HG02870 (cell line): ENCODE measurements around the gene SPON1.
"Not testable (repeated sequence)": the region's sequence is repeated elsewhere in the genome, so short reads cannot be mapped to it uniquely, and the experiment has no call there.

Experiments
- ATAC-seq: cut with Tn5 transposase; IDR thresholded peaks from one replicate; pipeline ENCODE4 v1.9.1; 2021; ENCODE audit warnings: mild to moderate bottlenecking, moderate library complexity; ENCODE audit not compliant: unreplicated experiment

The SPON1 gene

DNA sequence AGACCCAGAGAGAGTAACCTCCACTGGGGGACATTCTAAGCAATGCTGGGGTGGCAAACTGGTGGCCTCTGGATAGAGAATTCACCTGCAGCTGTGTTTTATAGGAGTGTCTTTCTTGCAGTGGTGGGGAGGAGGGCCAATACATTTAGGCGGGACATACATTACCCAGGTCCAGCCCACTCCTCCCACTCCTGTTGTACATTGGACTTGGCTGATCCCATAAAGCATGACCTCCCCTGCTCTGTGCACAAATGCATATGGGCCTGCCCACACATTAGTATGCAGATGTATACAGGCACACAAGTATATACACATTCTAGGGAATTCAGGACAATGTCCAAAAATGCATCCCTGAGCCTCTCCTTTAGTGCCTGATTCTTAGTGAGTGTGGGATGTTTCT lies 297.4 kb downstream of the SPON1 start:
- no peak for ATAC-seq

DNA sequence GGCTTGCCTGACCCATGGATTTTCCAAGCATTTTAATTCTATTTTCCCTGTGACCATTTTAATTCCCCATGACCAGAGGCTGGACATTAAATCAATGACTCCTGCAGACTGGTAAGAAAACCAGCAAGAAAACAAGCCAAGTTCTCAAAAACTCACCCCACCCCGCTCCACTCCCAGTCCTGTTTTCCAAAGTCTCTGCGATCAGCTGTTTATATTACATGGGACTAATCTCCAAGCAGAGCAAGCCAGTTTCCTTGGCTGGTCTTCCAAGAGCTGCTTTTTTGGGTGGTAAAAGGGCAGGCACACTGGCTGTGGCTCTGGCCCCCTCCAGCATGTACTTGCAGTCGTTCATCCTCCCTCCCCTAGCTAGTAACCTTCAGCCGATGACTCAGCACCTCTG lies 298.5 kb downstream of the SPON1 start:
- no peak for ATAC-seq

DNA sequence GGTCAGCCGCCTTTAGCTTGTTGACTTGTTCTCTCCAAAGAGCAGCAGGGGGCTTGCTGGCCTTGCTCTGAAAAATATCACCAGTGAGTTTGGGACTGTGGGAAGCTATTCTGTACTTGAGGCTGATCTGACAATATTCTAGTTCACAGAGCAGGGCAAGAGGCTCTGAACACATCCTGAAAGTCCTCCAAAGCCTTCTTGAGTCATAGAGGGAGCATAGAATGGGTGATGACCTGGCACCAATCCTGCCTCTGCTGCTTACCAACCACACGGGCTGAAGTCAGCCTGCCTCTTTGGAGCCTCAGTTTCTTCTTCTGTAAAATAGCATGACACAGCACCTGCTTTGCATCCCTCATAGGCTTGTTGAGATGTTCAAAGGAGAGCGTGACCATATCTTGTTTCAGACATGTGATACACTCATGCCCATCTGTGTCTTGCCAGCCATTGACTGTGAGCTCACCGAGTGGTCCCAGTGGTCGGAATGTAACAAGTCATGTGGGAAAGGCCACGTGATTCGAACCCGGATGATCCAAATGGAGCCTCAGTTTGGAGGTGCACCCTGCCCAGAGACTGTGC lies 299.8 kb downstream of the SPON1 start:
- no peak for ATAC-seq

DNA sequence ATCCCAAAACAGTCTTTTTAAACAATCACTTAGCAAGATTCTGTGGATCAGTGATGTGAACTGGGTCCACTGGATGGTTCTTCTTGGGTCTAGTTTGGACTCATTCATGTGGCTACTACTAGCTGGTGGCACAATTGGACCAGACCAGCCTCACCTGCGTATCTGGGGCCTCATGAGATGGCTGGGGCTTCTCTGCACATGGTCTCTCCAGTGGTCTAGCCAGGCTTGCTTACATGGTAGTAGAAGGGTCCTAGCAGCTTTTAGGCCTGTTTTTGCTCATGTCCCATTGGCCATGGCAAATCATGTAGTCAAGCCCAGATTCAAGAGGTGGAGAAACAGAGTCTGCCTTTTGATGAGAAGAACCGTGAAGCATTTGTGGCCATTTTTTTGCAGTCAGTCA lies 302.4 kb downstream of the SPON1 start:
- ATAC-seq, result no peak

DNA sequence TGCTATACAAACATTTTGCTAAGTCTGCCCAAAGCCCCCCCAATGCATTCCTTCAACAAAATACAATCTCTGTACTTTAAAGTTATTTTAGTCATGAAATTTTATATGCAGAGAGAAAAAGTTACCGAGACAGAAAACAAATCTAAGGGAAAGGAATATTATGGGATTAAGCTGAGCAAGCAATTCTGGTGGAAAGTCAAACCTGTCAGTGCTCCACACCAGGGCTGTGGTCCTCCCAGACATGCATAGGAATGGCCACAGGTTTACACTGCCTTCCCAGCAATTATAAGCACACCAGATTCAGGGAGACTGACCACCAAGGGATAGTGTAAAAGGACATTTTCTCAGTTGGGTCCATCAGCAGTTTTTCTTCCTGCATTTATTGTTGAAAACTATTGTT lies 304.1 kb downstream of the SPON1 start:
- ATAC-seq, result no peak

DNA sequence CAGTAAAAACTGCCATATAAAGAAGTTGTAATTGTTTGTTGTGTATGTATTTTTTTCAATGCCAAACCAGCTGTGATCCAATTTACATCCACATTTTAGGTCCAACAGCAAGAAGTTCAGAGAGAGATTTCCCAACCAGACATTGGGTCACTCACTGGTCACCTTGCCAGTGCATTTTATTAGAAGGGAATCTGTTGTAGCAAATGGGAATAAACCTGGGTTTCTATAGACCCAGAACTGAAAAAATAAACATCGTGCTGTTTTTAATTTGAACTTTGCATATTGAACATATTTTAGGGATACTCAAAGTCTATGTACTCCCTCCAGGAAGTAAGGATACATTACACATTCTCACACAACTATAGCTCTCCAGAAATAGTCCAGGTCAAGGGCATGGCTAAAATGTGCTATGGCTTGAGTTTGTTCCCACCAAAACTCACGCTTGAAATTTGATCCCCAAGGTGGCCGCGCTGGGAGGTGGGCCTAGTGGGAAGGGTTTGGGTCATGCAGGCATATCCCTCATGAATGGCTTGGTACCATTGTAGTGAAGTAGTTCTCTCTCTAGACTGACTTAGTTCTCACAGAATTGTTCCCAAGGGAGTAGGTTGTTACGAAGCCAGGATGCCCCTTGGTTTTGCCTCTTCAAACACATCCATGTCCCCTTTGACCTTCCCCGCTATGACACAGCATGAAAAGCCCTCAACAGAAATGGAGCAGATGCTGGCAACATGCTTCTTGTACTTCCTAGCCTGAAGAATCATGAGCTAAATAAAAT lies 305.5 kb downstream of the SPON1 start:
- ATAC-seq, result no peak

DNA sequence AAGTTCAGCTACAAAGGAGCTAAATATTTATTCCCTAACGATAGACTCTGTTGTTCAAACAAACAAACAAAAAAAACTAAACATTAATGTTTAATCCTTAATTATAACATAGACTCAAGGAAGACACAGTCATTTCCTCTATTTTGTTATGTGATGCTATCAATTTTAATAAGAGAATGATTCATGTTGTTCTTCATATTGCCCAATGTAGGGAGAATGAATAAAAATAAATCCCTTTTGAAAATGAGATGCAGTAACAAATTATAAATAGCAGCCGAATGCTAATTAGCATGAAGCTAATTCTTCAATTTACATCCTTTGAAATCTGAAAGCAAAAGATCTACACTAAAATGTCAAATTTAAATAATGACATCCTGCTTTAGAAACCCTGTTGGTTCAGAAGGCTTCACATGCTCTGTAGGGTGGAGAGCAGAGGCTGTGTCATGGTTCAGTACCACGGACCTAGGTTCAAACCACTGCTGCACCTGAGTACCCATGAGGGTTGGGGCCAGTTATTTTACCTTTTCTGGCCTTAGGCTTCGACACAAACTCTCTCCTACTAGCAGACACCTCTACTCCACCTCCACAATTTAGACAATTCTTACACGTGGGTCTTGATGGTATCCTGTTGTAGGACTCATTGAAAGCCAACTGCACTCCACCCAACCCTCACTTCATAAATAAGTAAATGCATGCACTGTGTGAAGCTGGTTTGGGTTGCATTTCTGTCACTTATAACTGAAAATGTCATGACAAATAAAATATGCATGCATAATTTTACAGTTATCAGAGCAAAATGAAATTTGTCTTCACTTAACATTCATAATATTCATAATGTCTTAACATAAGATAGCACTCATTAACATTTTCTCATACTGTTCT lies 307.4 kb downstream of the SPON1 start:
- no peak for ATAC-seq

DNA sequence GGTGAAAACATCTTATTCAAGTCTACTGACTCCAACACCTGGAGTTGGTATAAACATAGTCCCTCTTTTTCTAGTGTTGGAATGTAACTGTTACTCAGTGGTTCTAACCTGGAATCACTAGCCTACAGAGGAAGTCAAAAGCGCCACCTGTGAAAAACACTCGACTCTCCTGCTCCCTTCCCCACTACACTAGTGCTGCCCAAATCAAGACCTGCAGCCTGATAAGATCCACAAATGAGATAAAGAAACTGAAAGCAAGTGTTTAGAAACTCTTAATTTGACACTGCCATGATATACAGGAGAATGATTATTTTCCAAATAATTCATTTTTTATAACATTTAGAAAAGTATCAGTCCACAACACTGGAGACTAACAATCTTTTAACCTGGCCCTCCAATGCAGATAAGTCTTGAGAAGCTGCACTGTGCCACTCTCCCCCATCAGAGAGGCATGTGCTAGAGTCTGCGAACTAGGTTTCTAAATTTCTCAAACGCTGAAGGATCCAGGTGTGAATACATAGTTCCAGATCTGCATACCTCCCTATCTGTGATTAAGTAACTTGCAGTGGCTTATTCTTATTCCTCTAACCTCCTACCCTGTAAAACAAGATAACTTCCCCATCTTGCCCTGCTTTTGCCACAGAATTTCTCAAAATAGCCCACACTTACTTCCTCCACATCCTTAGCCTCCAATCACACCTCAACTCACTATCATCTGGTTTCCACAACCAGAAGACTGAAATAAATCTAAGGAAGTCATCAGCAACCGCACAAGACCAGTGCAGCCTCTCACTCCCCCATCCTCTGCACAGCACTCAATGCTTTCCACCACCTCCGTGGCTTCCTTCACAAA lies 308.4 kb downstream of the SPON1 start:
- ATAC-seq, result peak; percentile 64

DNA sequence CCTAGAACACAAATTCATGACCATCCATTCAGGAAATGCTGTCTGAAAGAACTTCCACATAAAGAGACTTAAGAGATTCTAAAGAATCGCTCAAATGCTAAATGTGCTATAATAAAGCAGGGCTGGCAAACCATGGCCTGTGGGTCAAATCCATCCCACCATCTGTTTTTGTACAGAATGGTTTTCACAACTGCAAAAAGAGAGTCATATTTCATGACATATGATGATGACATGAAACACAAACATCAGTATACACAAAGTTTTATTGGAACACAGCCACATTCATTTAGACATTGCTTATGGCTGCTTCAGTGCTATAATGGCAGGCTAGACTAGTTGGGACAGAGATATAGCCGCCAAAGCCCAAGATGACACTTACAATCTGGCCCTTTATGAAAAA lies 311.4 kb downstream of the SPON1 start:
- no peak for ATAC-seq

DNA sequence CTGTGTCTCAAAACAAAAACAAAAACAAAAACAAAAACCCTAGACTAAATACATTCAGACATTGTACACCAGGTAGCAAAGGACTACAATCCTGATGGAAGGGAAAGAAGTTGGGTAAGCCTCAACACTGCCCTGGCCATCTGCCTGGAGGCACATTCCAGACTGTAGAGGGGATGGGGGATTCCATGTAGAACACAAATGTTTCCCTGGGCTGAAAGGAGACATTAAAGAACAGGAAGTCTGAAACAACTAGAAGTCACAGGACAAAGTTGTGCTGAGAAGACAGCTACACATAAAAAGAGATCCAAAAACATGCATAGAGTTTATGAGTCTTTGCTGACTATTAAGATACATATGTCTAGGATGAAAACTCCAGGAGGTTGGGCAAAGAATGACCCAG lies 312.6 kb downstream of the SPON1 start:
- ATAC-seq, result no peak

DNA sequence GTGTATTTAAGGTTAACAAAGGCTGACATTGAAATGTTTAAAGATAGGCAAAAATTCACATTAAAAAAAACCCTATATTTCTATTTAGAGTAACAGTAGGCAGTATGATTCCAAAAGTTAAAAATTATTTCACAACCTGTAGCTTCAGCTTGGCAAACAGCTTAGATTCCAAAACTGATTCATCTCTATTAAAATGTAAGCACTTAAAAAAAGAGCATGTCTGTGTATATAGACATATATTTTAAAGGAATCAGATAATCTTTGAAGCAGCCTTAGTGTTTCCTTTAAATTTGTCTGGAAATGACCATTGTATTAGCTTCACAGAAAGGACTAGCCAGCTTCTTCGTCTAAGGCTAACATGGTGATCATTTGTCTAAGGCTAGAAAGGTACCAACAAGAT lies 316.3 kb downstream of the SPON1 start:
- ATAC-seq, result not testable (repeated sequence)

DNA sequence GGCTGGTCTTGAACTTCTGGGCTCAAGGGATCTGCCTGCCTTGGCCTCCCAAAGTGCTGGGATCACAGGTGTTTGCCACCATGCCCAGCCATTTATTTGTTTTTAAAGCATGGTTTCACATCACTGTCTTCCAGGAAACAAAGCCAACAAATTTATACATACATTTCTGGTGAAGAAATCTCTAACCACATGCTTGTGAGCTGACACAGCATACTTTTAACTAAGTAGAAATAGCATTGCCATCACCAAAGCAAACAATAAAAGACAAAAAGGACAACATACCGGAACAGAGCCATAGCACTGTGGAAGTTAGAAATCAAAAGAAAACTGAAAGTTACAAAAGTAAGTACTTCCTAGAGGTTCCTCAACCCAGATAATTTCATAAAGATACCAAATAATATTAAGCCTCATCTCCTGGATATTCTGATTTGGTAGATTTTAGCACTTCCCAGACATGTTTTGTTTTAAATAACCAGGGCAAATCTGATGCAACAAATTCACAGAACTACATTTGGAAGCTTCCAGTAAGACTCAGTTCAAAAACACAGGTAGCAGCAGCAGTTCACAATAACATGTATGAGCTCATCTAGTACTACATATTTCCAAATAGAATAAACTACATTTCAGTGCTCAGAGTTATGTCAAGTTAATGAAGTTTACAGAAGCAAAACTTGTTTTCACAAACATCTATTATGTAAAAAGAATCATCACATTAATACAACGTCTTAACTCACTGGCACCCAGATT lies 325.8 kb downstream of the SPON1 start:
- ATAC-seq, result no peak

DNA sequence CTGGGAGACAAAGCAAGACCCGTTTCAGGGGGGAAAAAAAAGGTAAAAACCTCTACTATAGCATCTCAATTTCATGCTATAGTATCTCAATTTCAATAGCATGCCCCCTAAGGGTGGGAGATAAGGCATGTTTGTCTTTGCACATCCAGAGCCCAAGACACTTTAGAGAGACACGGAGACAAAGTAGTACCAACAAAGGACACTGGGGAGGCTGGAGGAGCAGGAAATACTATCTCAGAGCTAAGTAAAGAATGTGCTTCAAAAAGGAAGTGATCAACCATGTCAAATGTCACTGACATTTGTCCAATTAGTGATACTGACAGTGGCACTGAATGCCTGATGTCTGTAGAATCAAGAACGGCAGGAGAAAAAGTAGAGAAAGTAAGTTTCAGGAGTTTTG lies 327.9 kb downstream of the SPON1 start:
- no peak for ATAC-seq

DNA sequence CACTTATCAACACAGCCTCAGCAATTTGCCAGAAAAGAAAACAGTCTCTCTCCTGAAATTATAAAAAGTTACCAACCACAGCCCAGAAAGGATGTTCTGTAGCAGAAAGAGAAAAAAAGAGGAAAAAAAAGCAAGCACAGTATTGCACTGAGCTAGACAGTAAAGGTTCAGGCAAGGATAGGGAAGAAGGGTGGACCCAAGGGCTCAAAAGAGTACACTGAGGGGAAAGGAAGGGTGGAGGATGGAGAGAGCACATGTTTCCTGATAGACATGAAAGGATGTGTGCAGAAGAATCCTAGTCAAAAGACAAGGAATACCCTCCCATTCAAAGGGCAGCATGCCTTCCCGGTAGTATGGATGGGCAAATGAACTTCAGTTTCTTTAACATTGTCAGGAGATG lies 337.4 kb downstream of the SPON1 start:
- no peak for ATAC-seq

DNA sequence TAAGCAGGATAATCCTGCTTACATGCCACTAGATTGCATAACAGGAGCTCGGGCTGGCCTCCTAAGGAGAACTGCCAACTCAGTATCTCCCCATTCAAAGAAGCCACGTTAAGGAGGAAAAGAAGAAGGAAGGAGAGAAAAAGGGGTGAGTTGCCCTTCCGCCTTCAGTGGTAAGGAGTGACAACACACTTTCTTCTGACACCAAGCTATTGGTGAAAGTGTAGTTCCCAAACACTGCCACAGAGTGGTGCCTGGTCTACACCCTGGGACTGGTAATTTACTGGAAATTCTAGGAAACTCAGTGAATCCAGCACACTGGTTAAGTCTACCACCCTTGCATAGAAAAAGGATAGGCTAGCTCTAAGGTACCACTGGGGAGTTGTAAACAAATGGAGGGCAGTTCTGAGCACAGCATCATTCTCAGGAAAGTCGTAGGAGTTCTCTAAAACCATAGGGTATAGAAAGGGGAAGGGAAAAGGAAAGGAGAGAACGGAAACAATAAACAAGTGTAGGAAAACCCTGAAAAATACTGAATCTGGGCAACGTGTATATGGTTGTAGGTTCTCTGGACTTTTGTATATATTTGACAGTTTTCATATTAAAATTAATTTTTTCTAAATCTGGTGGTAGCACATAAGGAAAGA lies 338.3 kb downstream of the SPON1 start:
- peak; percentile 82 for ATAC-seq

DNA sequence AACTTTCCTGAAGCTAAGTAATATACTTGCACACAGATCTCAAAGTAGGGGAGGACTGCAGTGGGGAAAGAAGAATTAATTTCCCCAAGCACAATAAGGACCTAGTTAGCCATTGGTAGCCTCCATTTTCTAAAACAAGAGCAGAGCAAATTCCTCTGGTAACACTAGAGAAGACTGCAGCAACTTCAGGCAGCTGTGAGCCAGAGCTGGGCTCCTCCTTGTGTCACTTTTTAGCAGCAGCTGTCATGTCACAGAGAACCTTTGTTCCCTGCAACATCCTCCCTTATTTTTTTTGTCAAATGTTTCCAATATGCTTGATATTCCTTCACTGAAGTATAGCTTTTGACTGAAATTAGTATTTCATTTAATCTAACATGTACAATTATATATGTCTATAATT lies 342.1 kb downstream of the SPON1 start:
- no peak for ATAC-seq

DNA sequence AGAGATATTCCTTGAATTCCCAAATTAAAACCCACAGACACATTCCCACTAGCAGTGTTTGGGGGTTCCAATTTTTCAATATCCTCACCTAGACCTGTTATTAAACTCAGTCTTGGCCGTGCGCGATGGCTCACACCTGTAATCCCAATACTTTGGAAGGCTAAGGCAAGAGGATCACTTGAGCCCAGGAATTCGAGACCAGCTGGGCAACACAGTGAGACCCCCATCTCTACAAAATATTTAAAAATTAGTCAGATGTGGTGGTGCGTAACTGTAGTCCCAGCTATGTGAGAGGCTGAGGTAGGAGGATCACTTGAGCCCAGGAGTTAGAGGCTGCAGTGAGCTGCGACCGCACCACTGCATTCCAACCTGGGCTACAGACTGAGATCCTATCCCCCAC lies 343.1 kb downstream of the SPON1 start:
- no peak for ATAC-seq

DNA sequence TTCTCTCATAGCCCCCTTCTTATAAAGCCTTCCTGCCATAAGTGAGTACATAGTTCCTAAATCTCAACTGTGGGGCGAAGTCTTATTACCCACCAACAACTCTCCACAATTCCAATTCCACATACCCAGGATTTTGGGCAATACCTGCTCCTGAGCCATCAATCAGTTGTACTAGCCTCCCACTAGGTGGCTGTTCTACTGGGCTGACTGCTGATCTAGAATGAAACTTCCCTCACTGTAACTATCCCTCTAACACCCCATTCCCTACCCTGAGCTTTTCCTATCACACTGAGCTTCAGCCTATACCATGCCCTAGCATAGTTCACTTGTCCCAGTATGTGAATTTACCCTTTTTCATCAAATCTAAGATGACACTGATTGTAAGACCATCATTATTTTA lies 344.0 kb downstream of the SPON1 start:
- no peak for ATAC-seq

DNA sequence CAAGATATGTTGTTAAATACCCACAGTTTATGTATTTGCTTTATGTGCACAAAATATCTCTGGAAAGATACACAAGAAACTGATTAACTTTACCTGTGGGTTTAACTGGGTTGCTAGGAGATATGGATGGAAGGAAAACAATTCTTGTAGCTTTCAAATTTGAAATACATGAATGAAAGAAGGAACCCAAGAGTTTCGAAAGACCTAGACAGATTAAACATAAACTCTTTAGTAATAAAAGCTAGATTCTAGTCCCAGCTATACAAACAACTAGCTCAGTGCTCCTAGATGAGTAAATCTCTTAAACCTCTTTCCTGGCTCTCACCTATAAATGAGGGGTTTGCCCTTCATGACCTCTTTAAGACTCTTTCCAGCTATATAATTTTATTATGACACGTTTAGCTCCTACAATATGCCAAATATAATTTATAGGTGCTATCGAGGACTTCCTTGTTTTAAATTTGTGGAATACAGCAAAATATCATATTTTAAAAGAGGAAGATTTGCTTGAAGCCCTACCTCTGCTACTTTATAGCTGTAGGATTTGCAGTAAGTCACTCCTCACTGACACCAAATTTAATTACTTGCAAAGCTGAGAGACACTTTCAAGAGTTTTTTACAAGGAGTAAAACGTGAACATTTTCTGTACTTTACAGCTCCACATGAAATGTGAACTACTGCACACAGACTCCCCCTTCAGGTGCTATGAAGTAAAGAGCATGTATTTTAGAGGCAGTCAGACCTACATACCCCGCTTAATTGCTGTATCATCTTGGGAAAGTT lies 345.8 kb downstream of the SPON1 start:
- peak; percentile 38 for ATAC-seq
